ENCODE measurements around the gene SULT1E1. TPM values are rescaled to one million over a fixed set of nuclear protein-coding genes. Genes with fewer than 3 reads are reported as not detected.

Gene SULT1E1
- total and polyA plus RNA-seq, 4 donors, result 5.5 TPM; not detected in 3

DNA sequence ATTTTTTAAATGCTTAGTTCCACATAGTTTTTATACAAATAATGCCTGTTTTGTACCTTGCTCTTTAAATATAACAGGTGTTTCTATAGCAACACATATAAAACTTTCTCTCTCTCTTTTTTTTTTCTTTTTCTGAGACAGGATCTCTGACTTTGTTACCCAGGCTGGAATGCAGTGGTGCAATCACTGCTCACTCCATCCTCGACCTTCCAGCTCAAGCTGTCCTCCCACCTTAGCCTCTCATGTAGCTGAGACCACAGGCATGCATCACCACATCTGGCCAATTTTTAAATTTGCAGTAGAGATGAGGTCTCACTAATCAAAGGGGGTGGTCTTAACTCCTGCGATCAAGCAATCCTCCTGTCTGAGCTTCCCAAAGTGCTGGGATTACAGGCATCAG is 18.3 kb upstream of the SULT1E1 start:
- Histone ChIP-seq H3K27me3 (ENCODE audit: control insufficient read depth in 1 of 2, insufficient read depth in 2 of 2, low read length in 1 of 2) (no peaks in the 10 kb centered on the region), H3K27ac (ENCODE audit: low read depth in 1 of 2, low read length in 2 of 2) (no peak overlapping the region), H3K9me3 (ENCODE audit: control insufficient read depth, low read length) (no peaks in the 10 kb centered on the region), H3K4me1 (ENCODE audit: control insufficient read depth in 1 of 2, insufficient read depth in 2 of 2, low read length in 2 of 2) (no peaks in the 10 kb centered on the region), H3K4me3 (ENCODE audit: low read length in 2 of 2) (no peak overlapping the region), H3K36me3 (ENCODE audit: control insufficient read depth in 1 of 2, insufficient read depth in 2 of 2, low read length in 1 of 2) (no peaks in the 10 kb centered on the region)
- intact Hi-C loops (cut with DNase I), result no loop called here
- DNase-seq (no peak), ATAC-seq (ENCODE audit: low FRiP score) (no peak)
- 85 to 87% methylated on average over 2 of the region's 2 CpGs for WGBS, 2 donors

DNA sequence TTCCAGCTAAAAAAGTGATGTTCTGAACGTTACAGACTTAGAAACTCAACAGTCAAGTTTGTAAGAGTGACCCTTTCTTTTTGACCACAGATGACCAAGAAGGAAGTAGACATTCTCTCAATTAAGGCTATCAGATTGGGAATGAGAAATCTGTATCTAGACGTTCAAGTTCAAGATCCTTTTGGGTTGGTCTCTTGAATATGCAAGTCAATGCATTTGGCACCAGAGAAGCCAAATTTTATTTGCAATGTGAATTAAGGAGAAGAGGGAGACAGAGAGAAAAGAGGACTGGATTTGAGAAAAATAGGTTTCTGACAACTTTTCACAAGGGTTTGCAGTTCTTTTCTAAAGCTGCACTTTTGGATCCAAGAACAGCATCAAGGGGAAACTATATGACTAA is 17.5 kb upstream of the SULT1E1 start:
- intact Hi-C loops (cut with DNase I), result no loop called here
- no peak for ATAC-seq (ENCODE audit: low FRiP score)
- 28 to 31% methylated on average over 2 of the region's 2 CpGs for WGBS, 2 donors

DNA sequence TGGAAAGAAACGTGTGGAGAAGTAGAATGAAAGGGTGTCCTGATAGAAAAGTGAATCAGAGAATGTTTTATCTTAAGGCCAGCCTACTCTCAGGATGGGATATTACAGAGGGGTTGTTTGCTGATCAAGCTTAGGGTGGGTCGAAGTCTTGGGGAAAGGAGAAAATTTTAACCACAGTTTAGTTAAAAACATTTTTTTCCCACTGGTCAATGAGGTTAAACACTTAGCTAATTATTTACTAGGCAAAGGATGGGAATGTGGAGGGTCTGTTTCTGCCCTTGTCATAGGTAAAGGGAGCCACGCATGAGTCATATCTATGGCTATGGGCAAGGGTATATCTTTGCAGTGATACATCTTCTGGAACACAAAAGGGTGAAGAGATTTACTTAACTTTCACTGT is 16.1 kb upstream of the SULT1E1 start:
- 76 to 79% methylated on average over 3 of the region's 3 CpGs for WGBS, 2 donors
- intact Hi-C loops (cut with DNase I), result no loop called here
- Histone ChIP-seq H3K36me3 (ENCODE audit: control insufficient read depth in 1 of 2, insufficient read depth in 2 of 2, low read length in 1 of 2) (no peaks in the 10 kb centered on the region), H3K27me3 (ENCODE audit: control insufficient read depth in 1 of 2, insufficient read depth in 2 of 2, low read length in 1 of 2) (no peaks in the 10 kb centered on the region), H3K27ac (ENCODE audit: low read depth in 1 of 2, low read length in 2 of 2) (no peak overlapping the region), H3K4me1 (ENCODE audit: control insufficient read depth in 1 of 2, insufficient read depth in 2 of 2, low read length in 2 of 2) (no peaks in the 10 kb centered on the region), H3K4me3 (ENCODE audit: low read length in 2 of 2) (no peak overlapping the region), H3K9me3 (ENCODE audit: control insufficient read depth, low read length) (no peaks in the 10 kb centered on the region)
- DNase-seq (no peak), ATAC-seq (ENCODE audit: low FRiP score) (no peak)

More for the DNA sequence above, 17.5 kb upstream of the SULT1E1 start:
- no peaks in the 10 kb centered on the region for H3K9me3 ChIP-seq (ENCODE audit: control insufficient read depth, low read length)
- no peak overlapping the region for H3K4me3 ChIP-seq (ENCODE audit: low read length in 2 of 2)
- no peaks in the 10 kb centered on the region for H3K4me1 ChIP-seq (ENCODE audit: control insufficient read depth in 1 of 2, insufficient read depth in 2 of 2, low read length in 2 of 2)
- no peaks in the 10 kb centered on the region for H3K36me3 ChIP-seq (ENCODE audit: control insufficient read depth in 1 of 2, insufficient read depth in 2 of 2, low read length in 1 of 2)
- no peak overlapping the region for H3K27ac ChIP-seq (ENCODE audit: low read depth in 1 of 2, low read length in 2 of 2)
- no peak for DNase-seq
- H3K27me3 ChIP-seq (ENCODE audit: control insufficient read depth in 1 of 2, insufficient read depth in 2 of 2, low read length in 1 of 2), result no peaks in the 10 kb centered on the region

- H3K4me1 ChIP-seq (ENCODE audit: control insufficient read depth in 1 of 2, insufficient read depth in 2 of 2, low read length in 2 of 2), result no peaks in the 10 kb centered on the region
- intact Hi-C loops (cut with DNase I), result no loop called here
- no peaks in the 10 kb centered on the region for H3K9me3 ChIP-seq (ENCODE audit: control insufficient read depth, low read length)
- H3K27me3 ChIP-seq (ENCODE audit: control insufficient read depth in 1 of 2, insufficient read depth in 2 of 2, low read length in 1 of 2), result no peaks in the 10 kb centered on the region
- no peak overlapping the region for H3K27ac ChIP-seq (ENCODE audit: low read depth in 1 of 2, low read length in 2 of 2)
- DNase-seq (no peak), ATAC-seq (ENCODE audit: low FRiP score) (no peak)
- WGBS, 2 donors, result 33 to 41% methylated on average over 2 of the region's 2 CpGs
- no peaks in the 10 kb centered on the region for H3K36me3 ChIP-seq (ENCODE audit: control insufficient read depth in 1 of 2, insufficient read depth in 2 of 2, low read length in 1 of 2)
- no peak overlapping the region for H3K4me3 ChIP-seq (ENCODE audit: low read length in 2 of 2)
Measured at GRCh38 chr4:69875576-69875975, 15.6 kb upstream of the SULT1E1 start.

DNA sequence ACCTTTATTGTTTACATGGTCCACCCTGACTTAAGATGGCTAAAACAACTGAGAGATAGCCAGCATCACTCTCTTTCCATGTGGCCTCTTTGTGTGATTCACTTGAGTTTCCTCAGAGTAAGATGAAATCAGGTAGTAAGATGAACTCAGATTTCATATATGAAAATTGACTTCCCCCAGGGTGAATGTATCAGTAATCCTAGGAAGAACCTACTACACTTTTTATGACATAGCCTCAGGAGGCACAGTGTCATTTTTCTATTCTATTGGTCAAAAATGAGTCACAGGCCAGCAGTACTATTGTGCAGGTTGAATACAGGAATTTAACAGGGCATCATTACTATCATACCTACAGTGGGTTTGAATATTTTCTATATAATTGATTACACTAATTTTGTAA is 14.6 kb upstream of the SULT1E1 start:
- no peaks in the 10 kb centered on the region for H3K36me3 ChIP-seq (ENCODE audit: control insufficient read depth in 1 of 2, insufficient read depth in 2 of 2, low read length in 1 of 2)
- no peaks in the 10 kb centered on the region for H3K9me3 ChIP-seq (ENCODE audit: control insufficient read depth, low read length)
- H3K27me3 ChIP-seq (ENCODE audit: control insufficient read depth in 1 of 2, insufficient read depth in 2 of 2, low read length in 1 of 2), result no peaks in the 10 kb centered on the region
- H3K4me1 ChIP-seq (ENCODE audit: control insufficient read depth in 1 of 2, insufficient read depth in 2 of 2, low read length in 2 of 2), result no peaks in the 10 kb centered on the region
- H3K4me3 ChIP-seq (ENCODE audit: low read length in 2 of 2), result no peak overlapping the region
- ATAC-seq (ENCODE audit: low FRiP score), result no peak
- DNase-seq, result no peak
- H3K27ac ChIP-seq (ENCODE audit: low read depth in 1 of 2, low read length in 2 of 2), result no peak overlapping the region
- intact Hi-C loops (cut with DNase I), result no loop called here

GRCh38 chr4:69861756-69862155 is 1.8 kb upstream of the SULT1E1 start:
- DNase-seq, result no peak
- WGBS, 2 donors, result 0% methylated on average over 1 of the region's 1 CpG
- intact Hi-C loops (cut with DNase I), result no loop called here

GRCh38 chr4:69860521-69861298 is 765 bp upstream of the SULT1E1 start:
- intact Hi-C loops (cut with DNase I), result no loop called here
- Histone ChIP-seq H3K27ac (ENCODE audit: low read depth in 1 of 2, low read length in 2 of 2) (no peak overlapping the region), H3K9me3 (ENCODE audit: control insufficient read depth, low read length) (no peaks in the 10 kb centered on the region), H3K4me3 (ENCODE audit: low read length in 2 of 2) (no peak overlapping the region), H3K27me3 (ENCODE audit: control insufficient read depth in 1 of 2, insufficient read depth in 2 of 2, low read length in 1 of 2) (no peaks in the 10 kb centered on the region), H3K4me1 (ENCODE audit: control insufficient read depth in 1 of 2, insufficient read depth in 2 of 2, low read length in 2 of 2) (no peaks in the 10 kb centered on the region), H3K36me3 (ENCODE audit: control insufficient read depth in 1 of 2, insufficient read depth in 2 of 2, low read length in 1 of 2) (no peaks in the 10 kb centered on the region)
- ATAC-seq (ENCODE audit: low FRiP score) (no peak), DNase-seq (no peak)
- WGBS, 2 donors, result 86 to 89% methylated on average over 1 of the region's 1 CpG

More at GRCh38 chr4:69861756-69862155, 1.8 kb upstream of the SULT1E1 start:
- no peak overlapping the region for H3K27ac ChIP-seq (ENCODE audit: low read depth in 1 of 2, low read length in 2 of 2)
- ATAC-seq (ENCODE audit: low FRiP score), result no peak
- H3K9me3 ChIP-seq (ENCODE audit: control insufficient read depth, low read length), result no peaks in the 10 kb centered on the region
- H3K4me1 ChIP-seq (ENCODE audit: control insufficient read depth in 1 of 2, insufficient read depth in 2 of 2, low read length in 2 of 2), result no peaks in the 10 kb centered on the region
- no peak overlapping the region for H3K4me3 ChIP-seq (ENCODE audit: low read length in 2 of 2)
- no peaks in the 10 kb centered on the region for H3K36me3 ChIP-seq (ENCODE audit: control insufficient read depth in 1 of 2, insufficient read depth in 2 of 2, low read length in 1 of 2)
- no peaks in the 10 kb centered on the region for H3K27me3 ChIP-seq (ENCODE audit: control insufficient read depth in 1 of 2, insufficient read depth in 2 of 2, low read length in 1 of 2)

- no peak for ATAC-seq (ENCODE audit: low FRiP score)
- 88 to 90% methylated on average over 1 of the region's 1 CpG for WGBS, 2 donors
- H3K36me3 ChIP-seq (ENCODE audit: control insufficient read depth in 1 of 2, insufficient read depth in 2 of 2, low read length in 1 of 2), result no peaks in the 10 kb centered on the region
- no peaks in the 10 kb centered on the region for H3K9me3 ChIP-seq (ENCODE audit: control insufficient read depth, low read length)
- H3K4me3 ChIP-seq (ENCODE audit: low read length in 2 of 2), result no peak overlapping the region
- no peaks in the 10 kb centered on the region for H3K4me1 ChIP-seq (ENCODE audit: control insufficient read depth in 1 of 2, insufficient read depth in 2 of 2, low read length in 2 of 2)
- DNase-seq, result no peak
- no peak overlapping the region for H3K27ac ChIP-seq (ENCODE audit: low read depth in 1 of 2, low read length in 2 of 2)
- intact Hi-C loops (cut with DNase I), result no loop called here
- no peaks in the 10 kb centered on the region for H3K27me3 ChIP-seq (ENCODE audit: control insufficient read depth in 1 of 2, insufficient read depth in 2 of 2, low read length in 1 of 2)
Measured at GRCh38 chr4:69859140-69859685, 732 bp downstream of the SULT1E1 start.

DNA sequence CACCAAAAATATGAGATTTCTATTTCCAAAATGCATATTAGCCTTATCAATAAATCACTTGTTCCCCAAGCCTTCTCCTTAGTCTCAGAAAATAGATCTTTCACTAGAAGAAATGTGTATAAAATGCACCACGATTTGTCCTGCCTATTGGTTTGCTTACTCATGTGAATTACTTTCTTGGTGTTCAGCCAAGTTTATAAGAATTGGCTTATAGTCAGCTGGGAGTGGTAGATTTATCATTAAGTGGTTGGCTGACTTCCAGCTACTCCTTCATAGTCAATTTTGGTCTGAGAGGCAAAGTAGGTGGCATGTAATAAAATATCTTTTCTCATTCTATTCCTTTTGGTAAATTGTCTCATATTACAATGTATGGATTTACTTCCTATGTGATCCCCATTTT is 1.3 kb downstream of the SULT1E1 start:
- H3K27ac ChIP-seq (ENCODE audit: low read depth in 1 of 2, low read length in 2 of 2), result no peak overlapping the region
- no peaks in the 10 kb centered on the region for H3K4me1 ChIP-seq (ENCODE audit: control insufficient read depth in 1 of 2, insufficient read depth in 2 of 2, low read length in 2 of 2)
- H3K36me3 ChIP-seq (ENCODE audit: control insufficient read depth in 1 of 2, insufficient read depth in 2 of 2, low read length in 1 of 2), result no peaks in the 10 kb centered on the region
- 17 to 24% methylated on average over 1 of the region's 1 CpG for WGBS, 2 donors
- ATAC-seq (ENCODE audit: low FRiP score) (no peak), DNase-seq (no peak)
- H3K4me3 ChIP-seq (ENCODE audit: low read length in 2 of 2), result no peak overlapping the region
- no peaks in the 10 kb centered on the region for H3K9me3 ChIP-seq (ENCODE audit: control insufficient read depth, low read length)
- intact Hi-C loops (cut with DNase I), result no loop called here
- no peaks in the 10 kb centered on the region for H3K27me3 ChIP-seq (ENCODE audit: control insufficient read depth in 1 of 2, insufficient read depth in 2 of 2, low read length in 1 of 2)

Data from aorta (tissue), 5 donors.